T-helper 17 cell (primary cell): ENCODE data around the gene RAC2. TPM values are rescaled to one million over a fixed set of nuclear protein-coding genes. Genes with fewer than 3 reads are reported as not detected.

Source experiments
- ATAC-seq: fragments of 150-1000 bp; cut with Tn5 transposase; 2 replicates; pipeline ENCODE4 v1.10.0; 2021; ENCODE audit warnings: mild to moderate bottlenecking, moderate library complexity
- DNase-seq, 3 donors: peaks; one replicate each; pipeline versions ENCODE4 v3.0.0 to v3.0.0-alpha.2; 2020 to 2021
- H3K9me3 ChIP-seq: one replicate; pipeline ENCODE4 v1.7.0; 2013; ENCODE audit warnings: low read length, mild to moderate bottlenecking; ENCODE audit not compliant: control insufficient read depth, poor library complexity, severe bottlenecking
- H3K27ac Mint-ChIP-seq: one replicate; pipeline ENCODE4 v1.8.0; 2022; ENCODE audit warnings: mild to moderate bottlenecking, moderate library complexity, mixed read lengths
- H3K27me3 Mint-ChIP-seq: one replicate; pipeline ENCODE4 v1.8.0; 2022; ENCODE audit warnings: mixed read lengths
- H3K36me3 Mint-ChIP-seq: one replicate; pipeline ENCODE4 v1.8.0; 2022; ENCODE audit warnings: low read depth, mixed read lengths
- H3K4me1 Mint-ChIP-seq: one replicate; pipeline ENCODE4 v1.8.0; 2022; ENCODE audit warnings: mild to moderate bottlenecking, mixed read lengths
- H3K4me3 Mint-ChIP-seq: one replicate; pipeline ENCODE4 v1.8.0; 2022; ENCODE audit warnings: mild to moderate bottlenecking, moderate library complexity, mixed read lengths
- total RNA-seq, 4 donors: library from RNA in 2 of 4; stranded (reverse) in 2 of 4; gene quantifications; one replicate each; pipeline ENCODE4 v1.2.3 and lab custom pipeline; 2022 to 2026

RAC2 gene
- total RNA-seq, 2 donors from 2014 or later: 297 to 478 TPM

GRCh38 chr22:37182101-37182948 is 61.7 kb downstream of the RAC2 start:
- H3K9me3 ChIP-seq: no peaks in the 10 kb centered on the region
- Mint-ChIP-seq H3K36me3 (peaks cover 3% of the 10 kb centered on the region), H3K27me3 (peaks cover 10% of the 10 kb centered on the region), H3K27ac (no peak overlapping the region), H3K4me3 (no peak overlapping the region), H3K4me1 (peaks cover 17% of the 10 kb centered on the region)
- no peak for ATAC-seq
- no peak for DNase-seq

- peaks cover 13% of the 10 kb centered on the region for H3K27me3 Mint-ChIP-seq
- no peak for DNase-seq
- no peak overlapping the region for H3K4me3 Mint-ChIP-seq
- H3K9me3 ChIP-seq: no peaks in the 10 kb centered on the region
- no peak overlapping the region for H3K27ac Mint-ChIP-seq
- peaks cover 17% of the 10 kb centered on the region for H3K4me1 Mint-ChIP-seq
- no peak for ATAC-seq
- H3K36me3 Mint-ChIP-seq: peaks cover 3% of the 10 kb centered on the region
These were observed 62.4 kb downstream of the RAC2 start for GRCh38 chr22:37181681-37182080.

- no peak for ATAC-seq
- H3K27ac Mint-ChIP-seq: no peak overlapping the region
- no peak for DNase-seq
- H3K27me3 Mint-ChIP-seq: peaks cover 23% of the 10 kb centered on the region
- no peaks in the 10 kb centered on the region for H3K9me3 ChIP-seq
- H3K36me3 Mint-ChIP-seq: peaks cover 5% of the 10 kb centered on the region
- peaks cover 11% of the 10 kb centered on the region for H3K4me1 Mint-ChIP-seq
- no peak overlapping the region for H3K4me3 Mint-ChIP-seq
These were observed 63.4 kb downstream of the RAC2 start for GRCh38 chr22:37180531-37181231.

- H3K9me3 ChIP-seq: no peaks in the 10 kb centered on the region
- ATAC-seq (no peak), DNase-seq (no peak)
- H3K36me3 Mint-ChIP-seq: peaks cover 5% of the 10 kb centered on the region
- peaks cover 27% of the 10 kb centered on the region for H3K27me3 Mint-ChIP-seq
- H3K27ac Mint-ChIP-seq: no peak overlapping the region
- peaks cover 11% of the 10 kb centered on the region for H3K4me1 Mint-ChIP-seq
- H3K4me3 Mint-ChIP-seq: no peak overlapping the region
These were observed 64.2 kb downstream of the RAC2 start for GRCh38 chr22:37179622-37180420.

GRCh38 chr22:37179126-37179470 is 65.0 kb downstream of the RAC2 start:
- ATAC-seq: no peak
- peaks cover 32% of the 10 kb centered on the region for H3K27me3 Mint-ChIP-seq
- no peaks in the 10 kb centered on the region for H3K9me3 ChIP-seq
- DNase-seq: no peak
- H3K36me3 Mint-ChIP-seq: peaks cover 9% of the 10 kb centered on the region
- no peak overlapping the region for H3K4me3 Mint-ChIP-seq
- no peak overlapping the region for H3K27ac Mint-ChIP-seq
- H3K4me1 Mint-ChIP-seq: peaks cover 12% of the 10 kb centered on the region

- Mint-ChIP-seq H3K4me1 (peaks cover 12% of the 10 kb centered on the region), H3K27ac (peak overlapping the region; percentile 89), H3K27me3 (peaks cover 32% of the 10 kb centered on the region), H3K36me3 (peaks cover 9% of the 10 kb centered on the region), H3K4me3 (no peak overlapping the region)
- ATAC-seq (no peak), DNase-seq (no peak)
- no peaks in the 10 kb centered on the region for H3K9me3 ChIP-seq
These were observed 65.5 kb downstream of the RAC2 start for GRCh38 chr22:37178350-37179125.

GRCh38 chr22:37177755-37178154 is 66.3 kb downstream of the RAC2 start:
- Mint-ChIP-seq H3K36me3 (peaks cover 9% of the 10 kb centered on the region), H3K4me1 (peaks cover 12% of the 10 kb centered on the region), H3K4me3 (peak overlapping the region; percentile 45), H3K27ac (peak overlapping the region; percentile 89), H3K27me3 (peaks cover 32% of the 10 kb centered on the region)
- H3K9me3 ChIP-seq: no peaks in the 10 kb centered on the region
- no peak for ATAC-seq
- no peak for DNase-seq

- no peaks in the 10 kb centered on the region for H3K9me3 ChIP-seq
- peaks cover 32% of the 10 kb centered on the region for H3K27me3 Mint-ChIP-seq
- H3K36me3 Mint-ChIP-seq: peaks cover 9% of the 10 kb centered on the region
- peaks cover 12% of the 10 kb centered on the region for H3K4me1 Mint-ChIP-seq
- no peak overlapping the region for H3K4me3 Mint-ChIP-seq
- DNase-seq (no peak), ATAC-seq (no peak)
- H3K27ac Mint-ChIP-seq: peak overlapping the region; percentile 32
These were observed 66.8 kb downstream of the RAC2 start for GRCh38 chr22:37177221-37177620.

- no peak overlapping the region for H3K27ac Mint-ChIP-seq
These were observed 67.5 kb downstream of the RAC2 start for GRCh38 chr22:37176464-37177061.

GRCh38 chr22:37175414-37176281 is 68.4 kb downstream of the RAC2 start:
- H3K27me3 Mint-ChIP-seq: peaks cover 32% of the 10 kb centered on the region
- DNase-seq: no peak
- H3K27ac Mint-ChIP-seq: no peak overlapping the region
- no peaks in the 10 kb centered on the region for H3K9me3 ChIP-seq
- no peak overlapping the region for H3K4me3 Mint-ChIP-seq
- no peak for ATAC-seq
- peaks cover 14% of the 10 kb centered on the region for H3K4me1 Mint-ChIP-seq
- peaks cover 9% of the 10 kb centered on the region for H3K36me3 Mint-ChIP-seq

More at GRCh38 chr22:37176464-37177061, 67.5 kb downstream of the RAC2 start:
- Mint-ChIP-seq H3K4me1 (peaks cover 12% of the 10 kb centered on the region), H3K36me3 (peaks cover 9% of the 10 kb centered on the region), H3K27me3 (peaks cover 32% of the 10 kb centered on the region), H3K4me3 (no peak overlapping the region)
- no peaks in the 10 kb centered on the region for H3K9me3 ChIP-seq
- no peak for DNase-seq
- no peak for ATAC-seq
